ENCODE measurements around the gene WEE2.

DNA sequence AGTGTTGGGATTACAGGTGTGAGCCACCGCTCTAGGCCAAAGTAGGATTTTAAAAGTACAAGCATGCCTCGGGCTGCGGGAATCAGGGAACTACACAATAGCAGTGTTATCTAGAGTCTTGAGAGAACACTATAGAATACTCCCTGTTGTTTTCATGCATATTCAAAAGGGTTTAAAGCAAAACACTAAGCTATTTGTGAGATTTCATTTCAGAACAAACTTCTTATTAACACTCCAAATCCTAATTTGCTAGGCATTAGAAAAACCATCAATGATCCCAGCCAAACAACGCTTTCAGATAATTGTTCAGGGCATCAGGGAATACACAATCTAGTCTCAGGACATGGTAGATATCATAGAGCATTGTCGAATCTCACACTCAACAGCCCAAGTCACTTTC, 20.1 kb upstream of the WEE2 start:
- TF ChIP-seq, protein P1, sequence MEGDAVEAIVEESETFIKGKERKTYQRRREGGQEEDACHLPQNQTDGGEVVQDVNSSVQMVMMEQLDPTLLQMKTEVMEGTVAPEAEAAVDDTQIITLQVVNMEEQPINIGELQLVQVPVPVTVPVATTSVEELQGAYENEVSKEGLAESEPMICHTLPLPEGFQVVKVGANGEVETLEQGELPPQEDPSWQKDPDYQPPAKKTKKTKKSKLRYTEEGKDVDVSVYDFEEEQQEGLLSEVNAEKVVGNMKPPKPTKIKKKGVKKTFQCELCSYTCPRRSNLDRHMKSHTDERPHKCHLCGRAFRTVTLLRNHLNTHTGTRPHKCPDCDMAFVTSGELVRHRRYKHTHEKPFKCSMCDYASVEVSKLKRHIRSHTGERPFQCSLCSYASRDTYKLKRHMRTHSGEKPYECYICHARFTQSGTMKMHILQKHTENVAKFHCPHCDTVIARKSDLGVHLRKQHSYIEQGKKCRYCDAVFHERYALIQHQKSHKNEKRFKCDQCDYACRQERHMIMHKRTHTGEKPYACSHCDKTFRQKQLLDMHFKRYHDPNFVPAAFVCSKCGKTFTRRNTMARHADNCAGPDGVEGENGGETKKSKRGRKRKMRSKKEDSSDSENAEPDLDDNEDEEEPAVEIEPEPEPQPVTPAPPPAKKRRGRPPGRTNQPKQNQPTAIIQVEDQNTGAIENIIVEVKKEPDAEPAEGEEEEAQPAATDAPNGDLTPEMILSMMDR (IDR thresholded peaks at IDR 0.05; ENCODE audit: insufficient read depth, low read length, poor library complexity, severe bottlenecking) = no peak
- no peak for TF ChIP-seq EZH2phosphoT487 (conservative IDR thresholded peaks at IDR 0.05; ENCODE audit: low read length)
